Fibroblast of skin of left biceps (primary cell): ENCODE results near the gene RTN3.
A peak's percentile ranks its signal among the peaks of the same experiment; 100 is the strongest.
"Not testable (repeated sequence)": the region's sequence is repeated elsewhere in the genome, so short reads cannot be mapped to it uniquely, and the experiment has no call there.

ENCODE experiments used
- DNase-seq, 2 experiments: peaks; one replicate each; pipeline ENCODE4 v3.0.0-alpha.2; 2013; ENCODE audit warnings: low read depth in 2 of 2

The RTN3 gene

GRCh38 chr11:63682066-63683021, 1.0 kb downstream of the RTN3 start:
- no peak for DNase-seq

- DNase-seq, result no peak
Observed at GRCh38 chr11:63683133-63683991, 2.1 kb downstream of the RTN3 start.

- DNase-seq, result not testable (repeated sequence)
Observed at GRCh38 chr11:63685158-63685721, 3.9 kb downstream of the RTN3 start.

- no peak for DNase-seq
Observed at GRCh38 chr11:63686926-63687325, 5.6 kb downstream of the RTN3 start.

GRCh38 chr11:63687845-63688244, 6.5 kb downstream of the RTN3 start:
- no peak for DNase-seq

- no peak for DNase-seq
Observed at GRCh38 chr11:63694596-63694995, 13.3 kb downstream of the RTN3 start.

- DNase-seq, result no peak
Observed at GRCh38 chr11:63698976-63699733, 17.9 kb downstream of the RTN3 start.

- no peak for DNase-seq
Observed at GRCh38 chr11:63699896-63700295, 18.6 kb downstream of the RTN3 start.

GRCh38 chr11:63705526-63705925, 24.2 kb downstream of the RTN3 start:
- DNase-seq, result no peak

GRCh38 chr11:63708764-63709163, 27.5 kb downstream of the RTN3 start:
- no peak for DNase-seq

- DNase-seq, result no peak
Observed at GRCh38 chr11:63709336-63709884, 28.1 kb downstream of the RTN3 start.

- DNase-seq, result peak; percentile 32 to 36
Observed at GRCh38 chr11:63710476-63711217, 29.3 kb downstream of the RTN3 start.

GRCh38 chr11:63711838-63712237, 30.5 kb downstream of the RTN3 start:
- no peak for DNase-seq

- DNase-seq, result no peak
Observed at GRCh38 chr11:63713766-63714165, 32.5 kb downstream of the RTN3 start.

GRCh38 chr11:63716046-63716445, 34.7 kb downstream of the RTN3 start:
- no peak for DNase-seq

GRCh38 chr11:63719001-63719400, 37.7 kb downstream of the RTN3 start:
- DNase-seq, result no peak

- DNase-seq, result no peak
Observed at GRCh38 chr11:63719987-63720386, 38.7 kb downstream of the RTN3 start.

GRCh38 chr11:63720611-63721010, 39.3 kb downstream of the RTN3 start:
- no peak for DNase-seq

- no peak for DNase-seq
Observed at GRCh38 chr11:63729326-63729725, 48.0 kb downstream of the RTN3 start.

GRCh38 chr11:63736864-63737263, 55.6 kb downstream of the RTN3 start:
- no peak for DNase-seq
